HepG2 (cell line): ENCODE measurements around the gene RTBDN. TPM values are rescaled to one million over a fixed set of nuclear protein-coding genes. Genes with fewer than 3 reads are reported as not detected.

Experiments
- EHMT2 ChIP-seq: fragments of 200-600 bp; sonication (generic); IDR thresholded peaks from 2 replicates; pipeline ENCODE4 v1.7.0; 2017; ENCODE audit warnings: antibody characterized with exemption, low read depth, low read length, borderline replicate concordance
- GLI4 ChIP-seq: sonication (generic); formaldehyde crosslinking; IDR thresholded peaks from 2 replicates; pipeline ENCODE4 v1.5.1; 2020; ENCODE audit warnings: missing genetic modification reagents, mild to moderate bottlenecking, moderate library complexity, borderline replicate concordance
- IRX3 ChIP-seq: sonication (generic); formaldehyde crosslinking; IDR thresholded peaks from 2 replicates; pipeline ENCODE4 v1.8.1; 2023; ENCODE audit warnings: mild to moderate bottlenecking, low read depth, missing genetic modification reagents, borderline replicate concordance
- NONO ChIP-seq, 2 experiments: fragments of 450-650 bp in 1 of 2; sonication (generic) in 1 of 2; formaldehyde crosslinking in 1 of 2; IDR thresholded peaks in 1 of 2; conservative IDR thresholded peaks in 1 of 2; 2 replicates each; pipeline versions ENCODE4 v1.6.1 to v1.8.0; 2017 to 2022; ENCODE audit warnings: mild to moderate bottlenecking in 1 of 2, missing genetic modification reagents in 1 of 2, moderate library complexity in 1 of 2
- NR2F1 ChIP-seq, 2 experiments: fragments of 450-650 bp in 1 of 2; formaldehyde crosslinking in 1 of 2; IDR thresholded peaks; 2 replicates each; pipeline versions ENCODE4 v1.5.0 to v1.6.1; 2016 to 2020; ENCODE audit warnings: mild to moderate bottlenecking in 1 of 2, missing compliant biosample characterization in 1 of 2, missing genetic modification reagents in 1 of 2, moderate library complexity in 1 of 2
- PATZ1 ChIP-seq: sonication (generic); formaldehyde crosslinking; IDR thresholded peaks from 2 replicates; pipeline ENCODE4 v1.4.0; 2020; ENCODE audit warnings: missing genetic modification reagents
- PAX8 ChIP-seq: sonication (generic); formaldehyde crosslinking; IDR thresholded peaks from 2 replicates; pipeline ENCODE4 v1.8.0; 2022; ENCODE audit warnings: mild to moderate bottlenecking, missing genetic modification reagents, borderline replicate concordance
- POLR2A ChIP-seq, 2 experiments: IDR thresholded peaks; 2 replicates each; pipeline ENCODE4 v1.6.1; 2011; ENCODE audit warnings: low read depth in 2 of 2, low read length in 2 of 2, mild to moderate bottlenecking in 1 of 2, moderate library complexity in 1 of 2; ENCODE audit not compliant: insufficient read depth in 1 of 2
- PRDM10 ChIP-seq: sonication (generic); formaldehyde crosslinking; IDR thresholded peaks from 2 replicates; pipeline ENCODE4 v1.4.0; 2020; ENCODE audit warnings: low read depth, missing genetic modification reagents
- SAP130 ChIP-seq: IDR thresholded peaks from 2 replicates; pipeline ENCODE4 v1.6.1; 2016; ENCODE audit warnings: low read depth
- SRF ChIP-seq: IDR thresholded peaks from 2 replicates; pipeline ENCODE4 v1.6.1; 2011; ENCODE audit warnings: mild to moderate bottlenecking, low read depth, low read length, moderate library complexity
- ZFP36L1 ChIP-seq: sonication (generic); formaldehyde crosslinking; IDR thresholded peaks from 2 replicates; pipeline ENCODE4 v1.8.0; 2022; ENCODE audit warnings: mild to moderate bottlenecking, missing genetic modification reagents, moderate library complexity
- ZMAT3 ChIP-seq: sonication (generic); formaldehyde crosslinking; conservative IDR thresholded peaks from 2 replicates; pipeline ENCODE4 v1.7.0; 2021; ENCODE audit warnings: missing genetic modification reagents
- ZNF333 ChIP-seq: sonication (generic); formaldehyde crosslinking; IDR thresholded peaks from 2 replicates; pipeline ENCODE4 v1.4.0; 2020; ENCODE audit warnings: mild to moderate bottlenecking, missing genetic modification reagents, borderline replicate concordance
- ZNF761 ChIP-seq: sonication (generic); formaldehyde crosslinking; conservative IDR thresholded peaks from 2 replicates; pipeline ENCODE4 v1.4.0; 2020; ENCODE audit warnings: mild to moderate bottlenecking, missing genetic modification reagents
- ZNF777 ChIP-seq: sonication (generic); formaldehyde crosslinking; IDR thresholded peaks from 2 replicates; pipeline ENCODE4 v1.4.0; 2020; ENCODE audit warnings: missing genetic modification reagents
- ZNF816 ChIP-seq: sonication (generic); formaldehyde crosslinking; IDR thresholded peaks from 2 replicates; pipeline ENCODE4 v1.8.0; 2022; ENCODE audit warnings: missing genetic modification reagents, mild to moderate bottlenecking, borderline replicate concordance
- polyA plus RNA-seq, 8 experiments: library from polyadenylated mRNA; depleted of rRNA in 3 of 8; stranded (reverse) in 7 of 8; unstranded in 1 of 8; fragments of >200 nt; fragmentation: Illumina TruSeq in 4 of 8; extraction: Trizol in 4 of 8; gene quantifications; 2 replicates each; pipeline versions ENCODE4 v1.2.1 to v1.2.3, GENCODE V29; 2011 to 2016; ENCODE audit warnings: low read depth in 4 of 8, missing spikeins in 1 of 8, mixed read lengths in 1 of 8; ENCODE audit not compliant: insufficient read depth in 1 of 8
- total RNA-seq, 5 experiments: library from RNA; depleted of rRNA; stranded (reverse); fragments of >200 nt; fragmentation: Illumina TruSeq; extraction: Trizol; gene quantifications; 2 replicates each; pipeline ENCODE4 v1.2.3, GENCODE V29; 2016; ENCODE audit warnings: low read depth in 1 of 5
- TF ChIP-seq, protein P1 (sequence below): sonication (generic); formaldehyde crosslinking; IDR thresholded peaks from 2 replicates; pipeline ENCODE4 v1.8.0; 2022; ENCODE audit warnings: low read depth, missing genetic modification reagents

The RTBDN gene
- total and polyA plus RNA-seq, 2 of the 13 experiments (the other 11 are each of a cell fraction or from before 2014, with no cell fraction given), result 0.27 to 0.48 TPM

GRCh38 chr19:12778017-12778904 is 56.1 kb downstream of the RTBDN start (continued):
- TF ChIP-seq NONO (IDR thresholded peaks at IDR 0.05) (no peak), NONO (CRISPR knock-in tag; conservative IDR thresholded peaks at IDR 0.05) (0 out of 2 replicates have a peak, but pooled peaks have one; percentile 29), GLI4 (CRISPR knock-in tag) (0 out of 2 replicates have a peak, but pooled peaks have one; percentile 7), SRF (no peak), PRDM10 (CRISPR knock-in tag) (0 out of 2 replicates have a peak, but pooled peaks have one; percentile 48), NR2F1 (CRISPR knock-in tag; IDR thresholded peaks at IDR 0.05) (no peak), ZNF777 (peak; percentile 48; the same call in 1 of the 2 replicates), ZFP36L1 (CRISPR knock-in tag) (peak; percentile 57; the same call in 1 of the 2 replicates), EHMT2 (no peak), PATZ1 (CRISPR knock-in tag) (peak; percentile 59; the same call in 1 of the 2 replicates), PAX8 (CRISPR knock-in tag) (no peak), SAP130 (CRISPR knock-in tag) (peak; percentile 65; the same call in 1 of the 2 replicates), ZNF816 (CRISPR knock-in tag) (no peak), IRX3 (CRISPR knock-in tag) (no peak), ZNF761 (CRISPR knock-in tag) (no peak), POLR2A (IDR thresholded peaks at IDR 0.05; ENCODE audit: insufficient read depth in 1 of 2, low read depth in 2 of 2, low read length in 2 of 2) (peak in 1 of 2 experiments; percentile 47; a peak in 1 of 4 replicates), ZMAT3 (peak; percentile 72; the same call in 1 of the 2 replicates), ZNF333 (CRISPR knock-in tag) (0 out of 2 replicates have a peak, but pooled peaks have one; percentile 79)
- TF ChIP-seq, protein P1, sequence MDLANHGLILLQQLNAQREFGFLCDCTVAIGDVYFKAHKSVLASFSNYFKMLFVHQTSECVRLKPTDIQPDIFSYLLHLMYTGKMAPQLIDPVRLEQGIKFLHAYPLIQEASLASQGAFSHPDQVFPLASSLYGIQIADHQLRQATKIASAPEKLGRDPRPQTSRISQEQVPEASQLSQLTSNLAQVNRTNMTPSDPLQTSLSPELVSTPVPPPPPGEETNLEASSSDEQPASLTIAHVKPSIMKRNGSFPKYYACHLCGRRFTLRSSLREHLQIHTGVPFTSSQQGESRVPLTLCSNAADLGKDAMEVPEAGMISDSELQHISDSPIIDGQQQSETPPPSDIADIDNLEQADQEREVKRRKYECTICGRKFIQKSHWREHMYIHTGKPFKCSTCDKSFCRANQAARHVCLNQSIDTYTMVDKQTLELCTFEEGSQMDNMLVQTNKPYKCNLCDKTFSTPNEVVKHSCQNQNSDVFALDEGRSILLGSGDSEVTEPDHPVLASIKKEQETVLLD (CRISPR knock-in tag), result peak; percentile 43; the same call in 1 of the 2 replicates
